Measurements from ENCODE around the gene LMF1. TPM values are rescaled to one million over a fixed set of nuclear protein-coding genes. Genes with fewer than 3 reads are reported as not detected.

LMF1 gene
- total and polyA plus RNA-seq, 2 of the 13 experiments (the other 11 are each of a cell fraction or from before 2014, with no cell fraction given) = 6.8 to 8.5 TPM

DNA sequence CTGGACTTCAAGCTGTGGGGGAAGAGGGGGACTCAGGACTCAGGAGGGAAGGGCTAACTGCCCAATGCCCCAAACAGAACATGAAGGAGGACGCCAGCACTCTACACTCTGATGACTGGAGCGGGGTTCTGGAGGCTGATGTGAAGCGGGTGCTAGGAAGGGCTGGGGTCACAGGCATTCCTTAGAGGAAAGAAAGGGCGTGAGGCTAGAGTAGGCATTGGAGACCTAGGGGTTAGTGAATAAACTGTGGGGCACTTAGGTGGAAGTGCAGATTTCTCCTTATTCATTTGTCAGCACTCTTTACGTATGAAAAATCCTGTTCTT, 760 bp upstream of the LMF1 start:
- H3K4me2 ChIP-seq (ENCODE audit: low read depth, low read length) = peak overlapping the region; percentile 99
- H4K20me1 ChIP-seq (ENCODE audit: insufficient read depth, low read length) = no peaks in the 10 kb centered on the region; the same call in 1 of the 2 replicates
- H2AFZ ChIP-seq (ENCODE audit: low read length) = no peak overlapping the region
- ATAC-seq (no peak), FAIRE-seq (peak; percentile 71), DNase-seq (ENCODE audit: low spot score) (no peak)
- H3K9me3 ChIP-seq (ENCODE audit: low read length) = no peaks in the 10 kb centered on the region
- H3K27ac ChIP-seq (ENCODE audit: extremely low read length, insufficient read depth, low read length) = peak overlapping the region; percentile 84
- H3K4me1 ChIP-seq (ENCODE audit: insufficient read depth, low read length) = peaks cover 71% of the 10 kb centered on the region
- WGBS (ENCODE audit: low lambda C conversion rate) = 17% methylated on average over 5 of the region's 5 CpGs
- H3K27me3 ChIP-seq (ENCODE audit: control insufficient read depth in 1 of 2, insufficient read depth in 2 of 2, low read length in 2 of 2) = peaks cover 4 to 30% of the 10 kb centered on the region in 2 experiments; a peak in 4 of 5 replicates
- peak overlapping the region; percentile 78 for H3K9ac ChIP-seq (ENCODE audit: insufficient read depth, low read depth, low read length)
- H3K4me3 ChIP-seq (replicated peaks in 1 of 3; ENCODE audit: insufficient read depth in 1 of 3, low read depth in 2 of 3, low read length in 3 of 3) = peak overlapping the region; percentile 46 to 95 (median 73)
- H3K36me3 ChIP-seq (replicated peaks in 1 of 2; ENCODE audit: control insufficient read depth in 1 of 2, insufficient read depth in 2 of 2, low read length in 2 of 2) = 0 out of 5 replicates have a peak, but pooled peaks cover 0 to 1% of the 10 kb centered on the region in 2 experiments
- in situ Hi-C loops (cut with HindIII; ENCODE audit: extremely low pct_ligation_motif_present, low pct_unique_long_range_greater_than_20kb) (no loop called here), intact Hi-C loops (cut with micrococcal nuclease; ENCODE audit: unreplicated experiment) (loop anchor here (5.0 kb wide), 1 partner anchor 84 kb away; no protein-coding TSS in a partner anchor)
- CTCF ChIA-PET (ENCODE audit: low intra/inter-chr PET ratio, low total read pairs) = no interaction called here
- POLR2A ChIA-PET = interaction anchor here (0.6 to 2.6 kb wide), 4 partner anchors 10 to 183 kb away, joined by 4 to 38 read pairs (median 6); partner anchors contain the start of genes CHTF18, RPUSD1 and SOX8
- no peaks in the 10 kb centered on the region for H3K79me2 ChIP-seq (ENCODE audit: insufficient read depth, low read length)
- BruUV-seq (replicated peaks) = no TSS peak
- TF ChIP-seq, protein P1, sequence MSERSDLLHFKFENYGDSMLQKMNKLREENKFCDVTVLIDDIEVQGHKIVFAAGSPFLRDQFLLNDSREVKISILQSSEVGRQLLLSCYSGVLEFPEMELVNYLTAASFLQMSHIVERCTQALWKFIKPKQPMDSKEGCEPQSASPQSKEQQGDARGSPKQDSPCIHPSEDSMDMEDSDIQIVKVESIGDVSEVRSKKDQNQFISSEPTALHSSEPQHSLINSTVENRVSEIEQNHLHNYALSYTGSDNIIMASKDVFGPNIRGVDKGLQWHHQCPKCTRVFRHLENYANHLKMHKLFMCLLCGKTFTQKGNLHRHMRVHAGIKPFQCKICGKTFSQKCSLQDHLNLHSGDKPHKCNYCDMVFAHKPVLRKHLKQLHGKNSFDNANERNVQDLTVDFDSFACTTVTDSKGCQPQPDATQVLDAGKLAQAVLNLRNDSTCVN (CRISPR knock-in tag; IDR thresholded peaks at IDR 0.05; ENCODE audit: borderline replicate concordance) = no peak
- TF ChIP-seq, protein P2, sequence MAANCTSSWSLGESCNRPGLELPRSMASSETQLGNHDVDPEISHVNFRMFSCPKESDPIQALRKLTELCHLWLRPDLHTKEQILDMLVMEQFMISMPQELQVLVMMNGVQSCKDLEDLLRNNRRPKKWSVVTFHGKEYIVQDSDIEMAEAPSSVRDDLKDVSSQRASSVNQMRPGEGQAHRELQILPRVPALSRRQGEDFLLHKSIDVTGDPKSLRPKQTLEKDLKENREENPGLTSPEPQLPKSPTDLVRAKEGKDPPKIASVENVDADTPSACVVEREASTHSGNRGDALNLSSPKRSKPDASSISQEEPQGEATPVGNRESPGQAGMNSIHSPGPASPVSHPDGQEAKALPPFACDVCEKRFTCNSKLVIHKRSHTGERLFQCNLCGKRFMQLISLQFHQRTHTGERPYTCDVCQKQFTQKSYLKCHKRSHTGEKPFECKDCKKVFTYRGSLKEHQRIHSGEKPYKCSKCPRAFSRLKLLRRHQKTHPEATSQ (CRISPR knock-in tag; IDR thresholded peaks at IDR 0.05; ENCODE audit: borderline replicate concordance) = peak; percentile 42; the same call in 1 of the 2 replicates
- TF ChIP-seq, protein P3, sequence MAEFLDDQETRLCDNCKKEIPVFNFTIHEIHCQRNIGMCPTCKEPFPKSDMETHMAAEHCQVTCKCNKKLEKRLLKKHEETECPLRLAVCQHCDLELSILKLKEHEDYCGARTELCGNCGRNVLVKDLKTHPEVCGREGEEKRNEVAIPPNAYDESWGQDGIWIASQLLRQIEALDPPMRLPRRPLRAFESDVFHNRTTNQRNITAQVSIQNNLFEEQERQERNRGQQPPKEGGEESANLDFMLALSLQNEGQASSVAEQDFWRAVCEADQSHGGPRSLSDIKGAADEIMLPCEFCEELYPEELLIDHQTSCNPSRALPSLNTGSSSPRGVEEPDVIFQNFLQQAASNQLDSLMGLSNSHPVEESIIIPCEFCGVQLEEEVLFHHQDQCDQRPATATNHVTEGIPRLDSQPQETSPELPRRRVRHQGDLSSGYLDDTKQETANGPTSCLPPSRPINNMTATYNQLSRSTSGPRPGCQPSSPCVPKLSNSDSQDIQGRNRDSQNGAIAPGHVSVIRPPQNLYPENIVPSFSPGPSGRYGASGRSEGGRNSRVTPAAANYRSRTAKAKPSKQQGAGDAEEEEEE (CRISPR knock-in tag; IDR thresholded peaks at IDR 0.05; ENCODE audit: borderline replicate concordance) = no peak
- TF ChIP-seq, protein P4, sequence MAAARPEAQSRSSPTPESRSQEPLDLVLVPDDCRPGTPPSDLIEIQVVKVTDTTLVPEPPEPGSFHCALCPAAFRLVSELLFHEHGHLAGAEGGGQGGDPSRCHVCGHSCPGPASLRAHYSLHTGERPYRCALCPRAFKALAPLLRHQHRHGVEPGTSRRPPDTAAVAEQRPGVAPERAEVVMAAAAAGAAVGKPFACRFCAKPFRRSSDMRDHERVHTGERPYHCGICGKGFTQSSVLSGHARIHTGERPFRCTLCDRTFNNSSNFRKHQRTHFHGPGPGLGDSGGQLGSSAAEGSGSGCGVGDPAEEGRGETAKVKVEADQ (CRISPR knock-in tag; IDR thresholded peaks at IDR 0.05; ENCODE audit: borderline replicate concordance) = no peak
- TF ChIP-seq ZNF263 (CRISPR knock-in tag; IDR thresholded peaks at IDR 0.05) (0 out of 2 replicates have a peak, but pooled peaks have one; percentile 75), ZNF441 (CRISPR knock-in tag; IDR thresholded peaks at IDR 0.05; ENCODE audit: borderline replicate concordance) (no peak), SMAD1 (CRISPR knock-in tag; IDR thresholded peaks at IDR 0.05; ENCODE audit: borderline replicate concordance, low read depth) (0 out of 2 replicates have a peak, but pooled peaks have one; percentile 7), ZNF569 (CRISPR knock-in tag; IDR thresholded peaks at IDR 0.05; ENCODE audit: borderline replicate concordance) (no peak), SAP130 (CRISPR knock-in tag; IDR thresholded peaks at IDR 0.05; ENCODE audit: low read depth) (peak; percentile 17; the same call in 1 of the 2 replicates), MXI1 (IDR thresholded peaks at IDR 0.05; ENCODE audit: borderline replicate concordance, low read depth, low read length) (no peak)
- TF ChIP-seq, protein P5, sequence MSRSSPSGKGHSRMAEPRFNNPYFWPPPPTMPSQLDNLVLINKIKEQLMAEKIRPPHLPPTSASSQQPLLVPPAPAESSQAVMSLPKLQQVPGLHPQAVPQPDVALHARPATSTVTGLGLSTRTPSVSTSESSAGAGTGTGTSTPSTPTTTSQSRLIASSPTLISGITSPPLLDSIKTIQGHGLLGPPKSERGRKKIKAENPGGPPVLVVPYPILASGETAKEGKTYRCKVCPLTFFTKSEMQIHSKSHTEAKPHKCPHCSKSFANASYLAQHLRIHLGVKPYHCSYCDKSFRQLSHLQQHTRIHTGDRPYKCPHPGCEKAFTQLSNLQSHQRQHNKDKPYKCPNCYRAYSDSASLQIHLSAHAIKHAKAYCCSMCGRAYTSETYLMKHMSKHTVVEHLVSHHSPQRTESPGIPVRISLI (CRISPR knock-in tag; IDR thresholded peaks at IDR 0.05; ENCODE audit: borderline replicate concordance) = no peak
- TF ChIP-seq, protein P6, sequence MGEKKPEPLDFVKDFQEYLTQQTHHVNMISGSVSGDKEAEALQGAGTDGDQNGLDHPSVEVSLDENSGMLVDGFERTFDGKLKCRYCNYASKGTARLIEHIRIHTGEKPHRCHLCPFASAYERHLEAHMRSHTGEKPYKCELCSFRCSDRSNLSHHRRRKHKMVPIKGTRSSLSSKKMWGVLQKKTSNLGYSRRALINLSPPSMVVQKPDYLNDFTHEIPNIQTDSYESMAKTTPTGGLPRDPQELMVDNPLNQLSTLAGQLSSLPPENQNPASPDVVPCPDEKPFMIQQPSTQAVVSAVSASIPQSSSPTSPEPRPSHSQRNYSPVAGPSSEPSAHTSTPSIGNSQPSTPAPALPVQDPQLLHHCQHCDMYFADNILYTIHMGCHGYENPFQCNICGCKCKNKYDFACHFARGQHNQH (CRISPR knock-in tag; IDR thresholded peaks at IDR 0.05) = no peak; the same call in 1 of the 2 replicates
- TF ChIP-seq, protein P7, sequence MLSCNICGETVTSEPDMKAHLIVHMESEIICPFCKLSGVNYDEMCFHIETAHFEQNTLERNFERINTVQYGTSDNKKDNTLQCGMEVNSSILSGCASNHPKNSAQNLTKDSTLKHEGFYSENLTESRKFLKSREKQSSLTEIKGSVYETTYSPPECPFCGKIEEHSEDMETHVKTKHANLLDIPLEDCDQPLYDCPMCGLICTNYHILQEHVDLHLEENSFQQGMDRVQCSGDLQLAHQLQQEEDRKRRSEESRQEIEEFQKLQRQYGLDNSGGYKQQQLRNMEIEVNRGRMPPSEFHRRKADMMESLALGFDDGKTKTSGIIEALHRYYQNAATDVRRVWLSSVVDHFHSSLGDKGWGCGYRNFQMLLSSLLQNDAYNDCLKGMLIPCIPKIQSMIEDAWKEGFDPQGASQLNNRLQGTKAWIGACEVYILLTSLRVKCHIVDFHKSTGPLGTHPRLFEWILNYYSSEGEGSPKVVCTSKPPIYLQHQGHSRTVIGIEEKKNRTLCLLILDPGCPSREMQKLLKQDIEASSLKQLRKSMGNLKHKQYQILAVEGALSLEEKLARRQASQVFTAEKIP (CRISPR knock-in tag; IDR thresholded peaks at IDR 0.05; ENCODE audit: borderline replicate concordance) = no peak

Measured in HepG2 (cell line).